ENCODE data around the gene ETS2.

ETS2 gene

GRCh38 chr21:38805328-38806152 lies at the start of gene ETS2:
ETS2 (plus strand) TSS chr21:38805929; CDS start chr21:38810035, 4,106 bp downstream.
- TF ChIP-seq CTCF (IDR thresholded peaks at IDR 0.05; ENCODE audit: low read depth, low read length): no peak
- H3K4me3 ChIP-seq (ENCODE audit: low read depth, low read length): peak within 1 kb of the TSS; percentile 97

- no peak overlapping the region for H3K4me3 ChIP-seq (ENCODE audit: low read depth, low read length)
- no peak for TF ChIP-seq CTCF (IDR thresholded peaks at IDR 0.05; ENCODE audit: low read depth, low read length)
These were observed 49.0 kb upstream of the ETS2 start for GRCh38 chr21:38756746-38757145.

- H3K4me3 ChIP-seq (ENCODE audit: low read depth, low read length): no peak overlapping the region
- TF ChIP-seq CTCF (IDR thresholded peaks at IDR 0.05; ENCODE audit: low read depth, low read length): no peak
These were observed 47.1 kb upstream of the ETS2 start for GRCh38 chr21:38758501-38759214.

DNA sequence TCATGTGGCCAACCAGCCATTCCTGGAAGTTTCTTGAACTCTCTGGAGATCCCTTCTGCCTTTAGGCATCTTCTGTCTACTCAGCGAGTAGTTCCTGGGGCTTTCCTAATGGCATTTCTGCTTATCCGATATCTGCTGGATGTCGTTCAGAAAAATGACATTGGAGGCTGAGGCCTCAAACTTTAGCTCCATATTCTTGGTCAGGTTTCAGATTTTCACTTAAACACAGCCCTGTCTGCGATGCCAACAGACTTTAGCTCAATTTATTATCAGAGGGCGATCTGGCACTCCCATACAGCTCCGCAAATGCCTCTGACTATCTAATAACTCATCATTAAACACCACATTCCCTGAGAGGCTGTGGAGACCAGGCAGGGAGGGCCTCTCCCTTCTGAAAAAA lies 46.3 kb upstream of the ETS2 start:
- no peak overlapping the region for H3K4me3 ChIP-seq (ENCODE audit: low read depth, low read length)
- no peak for TF ChIP-seq CTCF (IDR thresholded peaks at IDR 0.05; ENCODE audit: low read depth, low read length)

DNA sequence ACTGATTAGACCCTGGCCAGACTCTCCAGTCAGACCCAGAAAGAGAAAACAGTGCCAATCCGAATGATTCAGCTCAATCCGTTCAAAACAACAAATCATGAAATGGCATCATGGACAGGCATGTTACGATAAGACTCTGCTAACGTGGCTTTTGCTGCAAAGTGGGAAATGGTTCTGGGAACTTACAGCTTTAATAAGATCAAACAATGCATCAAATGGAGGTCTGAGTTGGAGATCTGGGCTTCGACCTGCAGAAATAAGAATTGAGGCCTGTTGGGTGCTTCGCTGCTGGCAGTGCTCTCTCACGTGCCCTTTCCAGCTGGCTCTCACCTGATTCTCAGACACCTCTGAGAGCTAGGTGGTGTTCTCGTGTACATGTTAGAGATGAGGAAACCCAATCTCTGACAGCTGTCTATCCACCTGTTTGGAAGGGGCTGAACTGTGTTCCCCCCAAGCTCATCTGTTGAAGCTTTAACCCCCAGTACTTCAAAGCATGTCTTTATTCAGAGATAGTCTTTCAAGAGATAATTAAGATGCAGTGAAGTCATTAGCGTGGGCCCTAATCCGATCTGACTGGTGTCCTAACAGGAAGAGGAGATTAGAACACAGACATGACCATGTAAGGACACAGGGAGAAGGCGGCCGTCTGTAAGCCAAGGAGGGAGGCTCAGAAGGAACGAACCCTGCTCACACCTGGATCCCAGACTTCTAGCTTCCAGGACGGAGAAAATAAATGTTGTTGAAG lies 45.5 kb upstream of the ETS2 start:
- no peak overlapping the region for H3K4me3 ChIP-seq (ENCODE audit: low read depth, low read length)
- TF ChIP-seq CTCF (IDR thresholded peaks at IDR 0.05; ENCODE audit: low read depth, low read length): no peak

GRCh38 chr21:38760762-38761155 lies 45.0 kb upstream of the ETS2 start:
- H3K4me3 ChIP-seq (ENCODE audit: low read depth, low read length): no peak overlapping the region
- no peak for TF ChIP-seq CTCF (IDR thresholded peaks at IDR 0.05; ENCODE audit: low read depth, low read length)
